K562 (cell line): ENCODE results near the gene ENO2. TPM values are rescaled to one million over a fixed set of nuclear protein-coding genes. Genes with fewer than 3 reads are reported as not detected.

ENCODE experiments used
- ATAC-seq: fragments of 200-7000 bp; cut with Tn5 transposase; 3 replicates; pipeline ENCODE4 v1.9.1; 2020; ENCODE audit warnings: moderate library complexity
- BruUV-seq: library from RNA; stranded (reverse); fragments of 400-500 nt; replicated peaks from 2 replicates; lab custom pipeline; 2021; lab: Mats Ljungman, UMichigan
- CTCF ChIA-PET: fragments of 300-600 bp; formaldehyde crosslinking; extraction: SDS; loops from one replicate; lab custom pipeline; 2021; ENCODE audit warnings: low intra/inter-chr PET ratio; lab: Yijun Ruan, JAX
- POLR2A ChIA-PET: fragments of 300-600, 350-650 bp; sonication (Branson Sonifier 250); formaldehyde crosslinking; extraction: SDS; loops from one replicate; lab custom pipeline; 2021; ENCODE audit warnings: antibody characterized with exemption, inconsistent platforms; lab: Yijun Ruan, JAX
- DNase-seq, 4 experiments: peaks; one replicate each; pipeline versions ENCODE4 v3.0.0 to v3.0.0-alpha.2; 2011 to 2018; ENCODE audit warnings: low spot score in 3 of 4, mixed read lengths in 3 of 4; ENCODE audit errors: extremely low read depth in 1 of 4
- FAIRE-seq: peaks from 2 replicates; lab custom pipeline; 2011; peaks lifted over from hg19 to GRCh38; lab: Jason Lieb, UNC
- H2AFZ ChIP-seq: 2 replicates; pipeline ENCODE4 v1.6.0; 2011; ENCODE audit warnings: low read depth, low read length, control low read depth, inconsistent platforms
- H3K27ac ChIP-seq: fragments of 200-600 bp; 3 replicates; pipeline ENCODE4 v1.8.0; 2011; ENCODE audit warnings: low read depth, mild to moderate bottlenecking, control low read depth, inconsistent platforms, low read length, moderate library complexity, mixed read lengths; ENCODE audit errors: extremely low read depth
- H3K27me3 ChIP-seq, 2 experiments: fragments of 300-600 bp in 1 of 2; 2 replicates in 1 of 2; 3 replicates in 1 of 2; pipeline versions ENCODE4 v1.6.0 to v1.8.0; 2011; ENCODE audit warnings: inconsistent platforms in 2 of 2, low read length in 2 of 2, mild to moderate bottlenecking in 1 of 2, mixed read lengths in 1 of 2, moderate library complexity in 1 of 2; ENCODE audit not compliant: control insufficient read depth in 2 of 2, insufficient read depth in 2 of 2
- H3K36me3 ChIP-seq: fragments of 300-600 bp; 3 replicates; pipeline ENCODE4 v1.8.0; 2011; ENCODE audit warnings: mild to moderate bottlenecking, low read length, inconsistent platforms; ENCODE audit not compliant: control insufficient read depth, insufficient read depth
- H3K4me1 ChIP-seq, 2 experiments: fragments of 200-600 bp in 1 of 2; replicated peaks in 1 of 2; 2 replicates in 1 of 2; 3 replicates in 1 of 2; pipeline versions ENCODE4 v1.5.1 to v1.8.0; 2011; ENCODE audit warnings: inconsistent platforms in 2 of 2, low read length in 2 of 2, mild to moderate bottlenecking in 1 of 2, mixed read lengths in 1 of 2, moderate library complexity in 1 of 2; ENCODE audit not compliant: control insufficient read depth in 2 of 2, insufficient read depth in 2 of 2
- H3K4me2 ChIP-seq: 2 replicates; pipeline ENCODE4 v1.6.1; 2011; ENCODE audit warnings: low read length, control low read depth, inconsistent platforms, mixed read lengths; ENCODE audit not compliant: insufficient read depth
- H3K4me3 ChIP-seq: fragments of 200-600 bp; sonication (generic), shearing (Covaris generic); 2 replicates; pipeline ENCODE4 v1.5.1; 2016; ENCODE audit warnings: control low read depth, inconsistent platforms
- H3K79me2 ChIP-seq: fragments of 200-600 bp; 3 replicates; pipeline ENCODE4 v1.8.0; 2011; ENCODE audit warnings: low read length, inconsistent platforms; ENCODE audit not compliant: control insufficient read depth, insufficient read depth
- H3K9ac ChIP-seq, 2 experiments: 2 replicates each; pipeline versions ENCODE4 v1.6.0 to v1.6.1; 2011; ENCODE audit warnings: low read depth in 2 of 2, low read length in 2 of 2, control low read depth in 1 of 2, inconsistent platforms in 1 of 2, mild to moderate bottlenecking in 1 of 2, mixed read lengths in 1 of 2; ENCODE audit not compliant: insufficient read depth in 1 of 2
- H3K9me1 ChIP-seq: one replicate; pipeline ENCODE4 v1.6.0; 2011; ENCODE audit warnings: inconsistent platforms, mild to moderate bottlenecking, low read length, moderate library complexity; ENCODE audit not compliant: control insufficient read depth, insufficient read depth
- H3K9me3 ChIP-seq: replicated peaks from 2 replicates; pipeline ENCODE4 v1.5.1; 2011; ENCODE audit warnings: low read depth, low read length, inconsistent platforms; ENCODE audit not compliant: control insufficient read depth, insufficient read depth
- H4K20me1 ChIP-seq: replicated peaks from 2 replicates; pipeline ENCODE4 v1.6.1; 2011; ENCODE audit warnings: low read length, inconsistent platforms, mixed read lengths; ENCODE audit not compliant: control insufficient read depth, insufficient read depth
- ATF1 ChIP-seq, 2 experiments: fragments of 450-650 bp in 1 of 2; IDR thresholded peaks; 2 replicates each; pipeline ENCODE4 v1.6.1; 2016; ENCODE audit warnings: missing compliant biosample characterization in 1 of 2, missing genetic modification characterization in 1 of 2
- CEBPB ChIP-seq: fragments of 450-650 bp; IDR thresholded peaks from 2 replicates; pipeline ENCODE4 v1.6.1; 2016; ENCODE audit warnings: missing genetic modification characterization, missing compliant biosample characterization
- CEBPG ChIP-seq, 3 experiments: fragments of 200-800 bp in 1 of 3; sonication (Bioruptor generic) in 1 of 3; sonication (generic) in 1 of 3; formaldehyde crosslinking in 1 of 3; IDR thresholded peaks in 2 of 3; conservative IDR thresholded peaks in 1 of 3; 2 replicates each; pipeline versions ENCODE4 v1.6.1 to v1.8.0; 2016 to 2022; ENCODE audit warnings: missing compliant biosample characterization in 2 of 3, missing genetic modification characterization in 2 of 3, mild to moderate bottlenecking in 1 of 3, missing genetic modification reagents in 1 of 3
- CTBP1 ChIP-seq: fragments of 450-650 bp; IDR thresholded peaks from 2 replicates; pipeline ENCODE4 v1.6.1; 2016; ENCODE audit warnings: borderline replicate concordance
- GTF2A2 ChIP-seq: IDR thresholded peaks from 2 replicates; pipeline ENCODE4 v1.6.1; 2016; ENCODE audit warnings: mild to moderate bottlenecking, missing genetic modification characterization, missing compliant biosample characterization
- GTF3C2 ChIP-seq: IDR thresholded peaks from 3 replicates; pipeline ENCODE4 v1.6.1; 2011; ENCODE audit warnings: borderline replicate concordance, mild to moderate bottlenecking, moderate library complexity; ENCODE audit not compliant: insufficient read length; ENCODE audit errors: extremely low read depth
- PYGO2 ChIP-seq: fragments of 450-650 bp; IDR thresholded peaks from 2 replicates; pipeline ENCODE4 v1.6.1; 2016; ENCODE audit warnings: mild to moderate bottlenecking, missing genetic modification characterization, moderate library complexity, missing compliant biosample characterization
- RBFOX2 ChIP-seq: fragments of 200-400 bp; formaldehyde crosslinking; IDR thresholded peaks from 2 replicates; pipeline ENCODE4 v1.6.1; 2017; ENCODE audit warnings: low read depth, mild to moderate bottlenecking, low read length, moderate library complexity
- TAF1 ChIP-seq: IDR thresholded peaks from 2 replicates; pipeline ENCODE4 v1.6.1; 2011; ENCODE audit warnings: mild to moderate bottlenecking, low read length, moderate library complexity; ENCODE audit not compliant: insufficient read depth, control insufficient read depth, severe bottlenecking; ENCODE audit errors: extremely low read depth
- TOE1 ChIP-seq, 2 experiments: fragments of 450-650 bp in 1 of 2; sonication (generic) in 1 of 2; formaldehyde crosslinking in 1 of 2; IDR thresholded peaks; 2 replicates each; pipeline versions ENCODE4 v1.7.1 to v1.8.0; 2016 to 2022; ENCODE audit warnings: borderline replicate concordance in 2 of 2, mild to moderate bottlenecking in 2 of 2, antibody characterized with exemption in 1 of 2, inconsistent platforms in 1 of 2, low read depth in 1 of 2, missing genetic modification reagents in 1 of 2, moderate library complexity in 1 of 2
- ZBTB2 ChIP-seq: fragments of 450-650 bp; IDR thresholded peaks from 2 replicates; pipeline ENCODE4 v1.6.1; 2016; ENCODE audit warnings: antibody characterized with exemption
- WGBS: fragments of 100-300 bp; shearing (Covaris generic); methylation state at CpG from one replicate; pipeline ENCODE4 v1.1.6; 2016; ENCODE audit warnings: low coverage, mixed read lengths; ENCODE audit not compliant: insufficient coverage; ENCODE audit errors: missing lambda C conversion rate; 5-methylcytosine and 5-hydroxymethylcytosine counted together
- in situ Hi-C: fragments of 300-500 bp; cut with MboI; formaldehyde crosslinking; loops from 4 replicates; pipeline ENCODE4 v1.15.0; 2018; ENCODE audit warnings: inconsistent platforms, mixed read lengths
- intact Hi-C: fragments of 100-400 bp; cut with micrococcal nuclease; formaldehyde crosslinking; loops from 2 replicates; pipeline ENCODE4 v1.14.2; 2022
- polyA plus RNA-seq, 8 experiments: library from polyadenylated mRNA; depleted of rRNA in 4 of 8; stranded (reverse) in 5 of 8; unstranded in 3 of 8; fragments of >200 nt; fragmentation: Nextera tagmentation in 2 of 8; fragmentation: Illumina TruSeq in 1 of 8; extraction: Ambion mirVana in 2 of 8; extraction: Trizol in 1 of 8; gene quantifications; 2 replicates each; pipeline versions ENCODE4 v1.2.1 to v1.2.3, GENCODE V29; 2011 to 2014; ENCODE audit warnings: inconsistent platforms in 1 of 8, missing spikeins in 1 of 8
- total RNA-seq, 7 experiments: library from RNA; depleted of rRNA in 6 of 7; stranded (reverse); fragments of >200 nt in 6 of 7; fragmentation: Illumina TruSeq in 2 of 7; extraction: Trizol in 2 of 7; gene quantifications; 2 replicates each; pipeline versions ENCODE4 v1.2.1 to v1.2.3, GENCODE V29; 2011 to 2021; ENCODE audit warnings: low replicate concordance in 1 of 7

ENO2 gene
- total and polyA plus RNA-seq, 9 of the 15 experiments (the other 6 are each of a cell fraction or from before 2014, with no cell fraction given), result 10.9 to 43.3 (median 21.0) TPM

GRCh38 chr12:6961695-6962284, 47.4 kb downstream of the ENO2 start (continued):
- peak; percentile 44 for TF ChIP-seq GTF3C2

GRCh38 chr12:6962285-6963015, 48.1 kb downstream of the ENO2 start:
- Histone ChIP-seq H3K9ac (peak overlapping the region; percentile 92 to 96), H3K4me2 (peak overlapping the region; percentile 95), H3K27me3 (no peaks in the 10 kb centered on the region), H3K27ac (peak overlapping the region; percentile 96), H3K79me2 (peaks cover 16% of the 10 kb centered on the region; the same call in 2 of the 3 replicates), H3K9me1 (no peaks in the 10 kb centered on the region), H3K36me3 (peaks cover 30% of the 10 kb centered on the region; the same call in 2 of the 3 replicates), H3K9me3 (no peaks in the 10 kb centered on the region), H3K4me1 (peaks cover 46 to 70% of the 10 kb centered on the region in 2 experiments), H4K20me1 (no peaks in the 10 kb centered on the region), H2AFZ (peak overlapping the region; percentile 89), H3K4me3 (peak overlapping the region; percentile 42)
- FAIRE-seq (no peak), ATAC-seq (peak; percentile 2), DNase-seq (peak in 2 of 4 experiments; percentile 29 to 31)
- intact Hi-C loops, result loop anchor here (10.0 kb wide), 1 partner anchor 222 kb away; the partner anchor contains the start of gene PEX5
- BruUV-seq, result no TSS peak
- CTCF ChIA-PET, result interaction anchor here (1.7 kb wide), 1 partner anchor 18 kb away, joined by 13 read pairs; the partner anchor contains the start of genes C12orf57 and RNU7-1
- in situ Hi-C loops, result no loop called here
- WGBS, result 28% methylated on average over 10 of the region's 25 CpGs
- POLR2A ChIA-PET, result interaction anchor here (1.0 to 8.0 kb wide), 9 partner anchors 13 to 146 kb away, joined by 3 to 98 read pairs (median 5); partner anchors contain the start of genes C12orf57, LPCAT3, RNU7-1 and SPSB2
- TF ChIP-seq CTBP1 (0 out of 2 replicates have a peak, but pooled peaks have one; percentile 2), ZBTB2 (peak; percentile 32; the same call in 1 of the 2 replicates), CEBPG (CRISPR knock-in tag; IDR thresholded peaks at IDR 0.05) (peak; percentile 60; the same call in 1 of the 2 replicates), CEBPG (tag; conservative IDR thresholded peaks at IDR 0.05 in 1 of 2, IDR thresholded peaks at IDR 0.05 in 1 of 2) (peak; percentile 45 to 82; a peak in 2 of 4 replicates), TAF1 (no peak), ATF1 (CRISPR knock-in tag; IDR thresholded peaks at IDR 0.05) (no peak), ATF1 (tag; IDR thresholded peaks at IDR 0.05) (peak; percentile 16; the same call in 1 of the 2 replicates), PYGO2 (tag) (no peak), CEBPB (tag) (peak; percentile 92), RBFOX2 (peak; percentile 6; the same call in 1 of the 2 replicates), GTF2A2 (tag) (no peak), TOE1 (IDR thresholded peaks at IDR 0.05; ENCODE audit: borderline replicate concordance) (no peak), TOE1 (CRISPR knock-in tag; IDR thresholded peaks at IDR 0.05; ENCODE audit: borderline replicate concordance, low read depth) (0 out of 2 replicates have a peak, but pooled peaks have one; percentile 2)
